Tibial nerve (tissue), 4 donors: ENCODE data around the gene FSTL4.

Experiments
- CTCF ChIP-seq, 5 experiments: fragments of 200-600 bp in 3 of 5; fragments of 450-650 bp in 2 of 5; sonication (generic) in 3 of 5; IDR thresholded peaks; one replicate each; pipeline ENCODE4 v1.5.1; 2016 to 2019; ENCODE audit warnings: antibody characterized with exemption in 5 of 5, mild to moderate bottlenecking in 3 of 5, moderate library complexity in 2 of 5
- EP300 ChIP-seq, 2 donors: sonication (generic); formaldehyde crosslinking; IDR thresholded peaks; one replicate each; pipeline ENCODE4 v1.6.1; 2017; ENCODE audit warnings: antibody characterized with exemption in 2 of 2, mild to moderate bottlenecking in 1 of 2
- POLR2A ChIP-seq, 2 donors: fragments of 450-650 bp; IDR thresholded peaks; one replicate each; pipeline ENCODE4 v1.6.1; 2017; ENCODE audit warnings: antibody characterized with exemption in 2 of 2, mild to moderate bottlenecking in 2 of 2, moderate library complexity in 2 of 2

GRCh38 chr5:133294380-133294779 lies 318.0 kb downstream of the FSTL4 start:
- TF ChIP-seq CTCF (IDR thresholded peaks at IDR 0.05) = no peak
- no peak for TF ChIP-seq POLR2A (IDR thresholded peaks at IDR 0.05)
- TF ChIP-seq EP300 (IDR thresholded peaks at IDR 0.05) = no peak
